A673 (cell line): ENCODE results near the gene NANOS1. TPM values are rescaled to one million over a fixed set of nuclear protein-coding genes. Genes with fewer than 3 reads are reported as not detected.

ENCODE experiments used
- total RNA-seq: library from RNA; stranded (reverse); gene quantifications from 2 replicates; pipeline ENCODE4 v1.2.3, GENCODE V29; 2021

Gene NANOS1
- total RNA-seq, 1 experiment from 2014 or later, result 0.67 TPM

Other genes with a start within 250 kb of the NANOS1 start
- gene EIF3A, start 51.1 kb downstream of the NANOS1 start, total RNA-seq, result 169 and 181 TPM in 2 replicates
- 41.2 and 55.2 TPM in 2 replicates for gene DENND10, start 74.4 kb downstream of the NANOS1 start, total RNA-seq
- 67.3 and 72.9 TPM in 2 replicates for gene SFXN4, start 136.0 kb downstream of the NANOS1 start, total RNA-seq
- gene PRDX3, start 149.1 kb downstream of the NANOS1 start, total RNA-seq, result 215 and 234 TPM in 2 replicates
- 54.7 and 58.2 TPM in 2 replicates for gene GRK5, start 177.9 kb downstream of the NANOS1 start, total RNA-seq